AG08395 (cell line): ENCODE results near the gene SKIL.

ENCODE experiments used
- DNase-seq: peaks from one replicate; pipeline ENCODE4 v3.0.0; 2012; ENCODE audit warnings: mixed read lengths, low spot score

The SKIL gene

GRCh38 chr3:170437696-170438407 lies 80.3 kb downstream of the SKIL start:
- DNase-seq = no peak

GRCh38 chr3:170438836-170439235 lies 81.3 kb downstream of the SKIL start:
- DNase-seq = no peak

GRCh38 chr3:170440344-170440743 lies 82.8 kb downstream of the SKIL start:
- peak; percentile 34 for DNase-seq

- DNase-seq = no peak
Observed at GRCh38 chr3:170441412-170441811, 83.9 kb downstream of the SKIL start.

- DNase-seq = no peak
Observed at GRCh38 chr3:170442947-170443346, 85.4 kb downstream of the SKIL start.

GRCh38 chr3:170443457-170443856 lies 85.9 kb downstream of the SKIL start:
- no peak for DNase-seq
